ENCODE results near the gene CCDC71.

DNA sequence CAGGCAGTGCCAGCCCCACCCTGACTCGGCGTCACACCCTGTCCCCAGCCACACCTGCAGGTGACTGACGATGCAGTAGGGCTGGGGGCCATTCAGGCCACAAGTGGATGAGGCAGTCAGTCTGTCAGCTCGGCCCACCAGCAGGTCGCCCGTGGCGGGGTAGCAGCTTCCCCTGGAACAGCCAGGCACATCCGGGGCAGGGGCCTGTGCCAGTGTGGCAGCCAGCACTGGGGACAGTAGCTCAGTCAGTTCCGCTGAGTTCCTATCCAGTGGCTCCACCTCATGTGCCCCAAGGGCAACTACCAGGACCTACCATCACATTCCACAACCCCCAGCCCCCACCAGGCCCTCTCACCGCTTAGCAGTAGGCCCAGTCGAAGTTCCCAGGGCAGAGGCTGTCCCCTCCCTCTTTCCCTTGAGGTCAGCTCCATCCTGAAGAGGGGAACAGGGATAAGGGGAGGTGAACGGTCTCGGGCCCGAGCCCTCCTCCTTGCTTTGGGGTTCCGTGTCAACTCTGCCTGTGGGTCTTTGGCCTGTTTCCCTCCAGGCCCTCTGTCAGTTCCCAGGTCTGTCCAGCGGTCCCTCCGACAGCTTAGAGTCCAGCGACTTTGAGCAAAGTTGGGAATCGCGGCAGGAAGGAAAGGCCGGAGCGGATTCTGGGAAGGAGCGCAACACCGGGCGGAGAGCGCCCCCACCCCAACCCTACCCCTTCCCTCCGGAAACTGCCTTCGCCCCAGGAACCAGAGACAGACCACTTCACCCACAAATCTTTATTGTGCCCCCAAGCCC is 33.5 kb downstream of the CCDC71 start, which contains the start of gene LAMB2:
- TF ChIP-seq, protein P1, sequence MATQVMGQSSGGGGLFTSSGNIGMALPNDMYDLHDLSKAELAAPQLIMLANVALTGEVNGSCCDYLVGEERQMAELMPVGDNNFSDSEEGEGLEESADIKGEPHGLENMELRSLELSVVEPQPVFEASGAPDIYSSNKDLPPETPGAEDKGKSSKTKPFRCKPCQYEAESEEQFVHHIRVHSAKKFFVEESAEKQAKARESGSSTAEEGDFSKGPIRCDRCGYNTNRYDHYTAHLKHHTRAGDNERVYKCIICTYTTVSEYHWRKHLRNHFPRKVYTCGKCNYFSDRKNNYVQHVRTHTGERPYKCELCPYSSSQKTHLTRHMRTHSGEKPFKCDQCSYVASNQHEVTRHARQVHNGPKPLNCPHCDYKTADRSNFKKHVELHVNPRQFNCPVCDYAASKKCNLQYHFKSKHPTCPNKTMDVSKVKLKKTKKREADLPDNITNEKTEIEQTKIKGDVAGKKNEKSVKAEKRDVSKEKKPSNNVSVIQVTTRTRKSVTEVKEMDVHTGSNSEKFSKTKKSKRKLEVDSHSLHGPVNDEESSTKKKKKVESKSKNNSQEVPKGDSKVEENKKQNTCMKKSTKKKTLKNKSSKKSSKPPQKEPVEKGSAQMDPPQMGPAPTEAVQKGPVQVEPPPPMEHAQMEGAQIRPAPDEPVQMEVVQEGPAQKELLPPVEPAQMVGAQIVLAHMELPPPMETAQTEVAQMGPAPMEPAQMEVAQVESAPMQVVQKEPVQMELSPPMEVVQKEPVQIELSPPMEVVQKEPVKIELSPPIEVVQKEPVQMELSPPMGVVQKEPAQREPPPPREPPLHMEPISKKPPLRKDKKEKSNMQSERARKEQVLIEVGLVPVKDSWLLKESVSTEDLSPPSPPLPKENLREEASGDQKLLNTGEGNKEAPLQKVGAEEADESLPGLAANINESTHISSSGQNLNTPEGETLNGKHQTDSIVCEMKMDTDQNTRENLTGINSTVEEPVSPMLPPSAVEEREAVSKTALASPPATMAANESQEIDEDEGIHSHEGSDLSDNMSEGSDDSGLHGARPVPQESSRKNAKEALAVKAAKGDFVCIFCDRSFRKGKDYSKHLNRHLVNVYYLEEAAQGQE (IDR thresholded peaks at IDR 0.05; ENCODE audit: insufficient read depth in 1 of 2, low read depth in 2 of 2, low read length in 2 of 2) = no peak
- TF ChIP-seq POLR2AphosphoS5 (IDR thresholded peaks at IDR 0.05; ENCODE audit: low read depth, low read length) (0 out of 2 replicates have a peak, but pooled peaks have one; percentile 51), FOXP2 (optimal IDR thresholded peaks at IDR 0.05; ENCODE audit: borderline replicate concordance, extremely low read depth, extremely low read length, insufficient read depth) (peak; percentile 24)

Measured in PFSK-1 (cell line).